Effector CD4-positive, alpha-beta T cell (primary cell): ENCODE measurements around the gene FAM149A.

Source experiments
- DNase-seq: peaks from one replicate; pipeline ENCODE4 v3.0.0-alpha.2; 2020
- total RNA-seq: gene quantifications from one replicate; lab custom pipeline; 2026; lab: John Stamatoyannopoulos, UW

Gene FAM149A
- total RNA-seq, result 2.6 reads per million, percentile 8 among the genes with 10 or more reads in this experiment

GRCh38 chr4:186104114-186104889 lies at the start of gene FAM149A:
Gene FAM149A (plus strand): TSS chr4:186104704.
- DNase-seq, result peak; percentile 9

GRCh38 chr4:186058253-186058979 lies 46.1 kb upstream of the FAM149A start:
- no peak for DNase-seq

- no peak for DNase-seq
Observed at GRCh38 chr4:186058980-186059316, 45.6 kb upstream of the FAM149A start.

- DNase-seq, result no peak
Observed at GRCh38 chr4:186061921-186062320, 42.6 kb upstream of the FAM149A start.

- no peak for DNase-seq
Observed at GRCh38 chr4:186067757-186068385, 36.6 kb upstream of the FAM149A start.

GRCh38 chr4:186068581-186069348 lies 35.7 kb upstream of the FAM149A start, which contains the start of gene TLR3:
Gene TLR3 (plus strand): TSS chr4:186069156. CDS start chr4:186076620, 7,464 bp downstream.
- DNase-seq, result no peak

- DNase-seq, result no peak
Observed at GRCh38 chr4:186069729-186070128, 34.8 kb upstream of the FAM149A start.

GRCh38 chr4:186072516-186072915 lies 32.0 kb upstream of the FAM149A start:
- no peak for DNase-seq

- DNase-seq, result no peak
Observed at GRCh38 chr4:186074189-186074588, 30.3 kb upstream of the FAM149A start.

GRCh38 chr4:186078981-186079638 lies 25.4 kb upstream of the FAM149A start:
- no peak for DNase-seq

GRCh38 chr4:186079694-186080093 lies 24.8 kb upstream of the FAM149A start:
- no peak for DNase-seq

GRCh38 chr4:186081202-186081807 lies 23.2 kb upstream of the FAM149A start:
- DNase-seq, result no peak

GRCh38 chr4:186082221-186082620 lies 22.3 kb upstream of the FAM149A start:
- DNase-seq, result no peak

- DNase-seq, result no peak
Observed at GRCh38 chr4:186088523-186088922, 16.0 kb upstream of the FAM149A start.

GRCh38 chr4:186092296-186092695 lies 12.2 kb upstream of the FAM149A start:
- no peak for DNase-seq

- no peak for DNase-seq
Observed at GRCh38 chr4:186095406-186095805, 9.1 kb upstream of the FAM149A start.

- no peak for DNase-seq
Observed at GRCh38 chr4:186096681-186097165, 7.8 kb upstream of the FAM149A start.

- DNase-seq, result no peak
Observed at GRCh38 chr4:186097386-186097785, 7.1 kb upstream of the FAM149A start.

GRCh38 chr4:186102931-186103330 lies 1.6 kb upstream of the FAM149A start:
- no peak for DNase-seq

GRCh38 chr4:186104890-186105646 lies 564 bp downstream of the FAM149A start:
- DNase-seq, result no peak
